Measurements from ENCODE around the gene TOR1B.

DNA sequence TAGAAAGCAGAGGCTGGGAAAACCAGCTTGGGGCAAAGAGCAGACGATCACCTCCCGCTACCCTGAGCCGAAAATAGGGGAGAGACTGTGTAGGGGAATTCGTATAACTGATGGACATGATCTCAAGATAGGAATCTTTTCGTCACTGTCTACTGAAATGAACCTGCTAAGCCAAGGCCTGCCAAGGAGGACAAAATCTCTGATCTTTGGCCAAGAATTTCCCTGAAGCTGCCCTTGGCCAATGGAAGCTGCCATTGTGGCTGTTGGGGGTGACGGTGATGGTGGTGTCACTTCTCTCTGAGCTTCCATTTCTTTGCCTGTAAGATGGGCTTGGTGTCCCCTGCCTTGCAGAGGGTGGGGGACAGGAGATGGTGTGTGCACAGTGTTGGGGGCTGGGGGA, 46.8 kb upstream of the TOR1B start:
- TF ChIP-seq, protein P1, sequence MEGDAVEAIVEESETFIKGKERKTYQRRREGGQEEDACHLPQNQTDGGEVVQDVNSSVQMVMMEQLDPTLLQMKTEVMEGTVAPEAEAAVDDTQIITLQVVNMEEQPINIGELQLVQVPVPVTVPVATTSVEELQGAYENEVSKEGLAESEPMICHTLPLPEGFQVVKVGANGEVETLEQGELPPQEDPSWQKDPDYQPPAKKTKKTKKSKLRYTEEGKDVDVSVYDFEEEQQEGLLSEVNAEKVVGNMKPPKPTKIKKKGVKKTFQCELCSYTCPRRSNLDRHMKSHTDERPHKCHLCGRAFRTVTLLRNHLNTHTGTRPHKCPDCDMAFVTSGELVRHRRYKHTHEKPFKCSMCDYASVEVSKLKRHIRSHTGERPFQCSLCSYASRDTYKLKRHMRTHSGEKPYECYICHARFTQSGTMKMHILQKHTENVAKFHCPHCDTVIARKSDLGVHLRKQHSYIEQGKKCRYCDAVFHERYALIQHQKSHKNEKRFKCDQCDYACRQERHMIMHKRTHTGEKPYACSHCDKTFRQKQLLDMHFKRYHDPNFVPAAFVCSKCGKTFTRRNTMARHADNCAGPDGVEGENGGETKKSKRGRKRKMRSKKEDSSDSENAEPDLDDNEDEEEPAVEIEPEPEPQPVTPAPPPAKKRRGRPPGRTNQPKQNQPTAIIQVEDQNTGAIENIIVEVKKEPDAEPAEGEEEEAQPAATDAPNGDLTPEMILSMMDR (IDR thresholded peaks at IDR 0.05) = no peak
- TF ChIP-seq, protein P2, sequence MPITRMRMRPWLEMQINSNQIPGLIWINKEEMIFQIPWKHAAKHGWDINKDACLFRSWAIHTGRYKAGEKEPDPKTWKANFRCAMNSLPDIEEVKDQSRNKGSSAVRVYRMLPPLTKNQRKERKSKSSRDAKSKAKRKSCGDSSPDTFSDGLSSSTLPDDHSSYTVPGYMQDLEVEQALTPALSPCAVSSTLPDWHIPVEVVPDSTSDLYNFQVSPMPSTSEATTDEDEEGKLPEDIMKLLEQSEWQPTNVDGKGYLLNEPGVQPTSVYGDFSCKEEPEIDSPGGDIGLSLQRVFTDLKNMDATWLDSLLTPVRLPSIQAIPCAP (CRISPR knock-in tag; IDR thresholded peaks at IDR 0.05) = no peak
- TF ChIP-seq NR2C2 (CRISPR knock-in tag; IDR thresholded peaks at IDR 0.05) = no peak
